ENCODE data around the gene HMGXB4.

GRCh38 chr22:35333220-35333619 lies 75.9 kb downstream of the HMGXB4 start:
- TF ChIP-seq CTCF (IDR thresholded peaks at IDR 0.05), result no peak
- TF ChIP-seq POLR2A (IDR thresholded peaks at IDR 0.05), result no peak
